Measurements from ENCODE around the gene CNOT6. TPM values are rescaled to one million over a fixed set of nuclear protein-coding genes. Genes with fewer than 3 reads are reported as not detected.

CNOT6 gene
- total RNA-seq, 1 experiment from 2014 or later: 32.8 TPM

DNA sequence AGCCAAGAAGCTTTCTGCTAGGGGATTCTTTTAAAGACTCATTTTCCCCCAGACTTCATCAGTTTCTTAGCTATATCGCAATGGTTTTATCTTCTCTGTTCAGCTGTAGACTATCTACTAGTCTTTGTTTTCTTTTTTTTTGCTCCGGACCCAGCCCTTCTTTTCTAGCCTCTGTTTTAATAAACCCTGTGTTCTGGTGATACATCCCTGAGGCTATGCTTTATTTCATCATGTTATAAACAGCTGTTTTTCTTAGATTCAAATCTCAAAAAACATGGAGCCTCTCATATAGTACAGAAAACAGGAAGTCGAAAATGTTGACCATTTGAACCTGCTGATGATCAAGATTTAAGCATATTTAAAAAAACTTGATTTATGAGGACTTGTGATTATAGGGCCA is 59.4 kb downstream of the CNOT6 start:
- CTCF ChIA-PET: no interaction called here
- intact Hi-C loops (cut with micrococcal nuclease; ENCODE audit: unreplicated experiment): no loop called here
- Histone ChIP-seq H3K27me3 (ENCODE audit: control insufficient read depth, insufficient read depth, low read length) (no peaks in the 10 kb centered on the region), H3K4me1 (ENCODE audit: control insufficient read depth, insufficient read depth, low read length) (no peaks in the 10 kb centered on the region; the same call in 1 of the 2 replicates), H3K9me3 (ENCODE audit: control insufficient read depth, insufficient read depth, low read depth, low read length) (no peaks in the 10 kb centered on the region), H3K4me3 (ENCODE audit: low read depth in 2 of 2, low read length in 2 of 2) (no peak overlapping the region), H3K36me3 (ENCODE audit: control insufficient read depth, insufficient read depth, low read length) (peaks cover 5% of the 10 kb centered on the region; the same call in 1 of the 2 replicates), H3K27ac (ENCODE audit: low read length) (no peak overlapping the region)
- ATAC-seq (no peak), DNase-seq (ENCODE audit: low read depth, low spot score) (no peak)
- BruUV-seq (replicated peaks): no TSS peak
- in situ Hi-C loops (cut with HindIII; ENCODE audit: low pct_unique_long_range_greater_than_20kb, low sequenced_read_pairs): no loop called here
- TF ChIP-seq, protein P1, sequence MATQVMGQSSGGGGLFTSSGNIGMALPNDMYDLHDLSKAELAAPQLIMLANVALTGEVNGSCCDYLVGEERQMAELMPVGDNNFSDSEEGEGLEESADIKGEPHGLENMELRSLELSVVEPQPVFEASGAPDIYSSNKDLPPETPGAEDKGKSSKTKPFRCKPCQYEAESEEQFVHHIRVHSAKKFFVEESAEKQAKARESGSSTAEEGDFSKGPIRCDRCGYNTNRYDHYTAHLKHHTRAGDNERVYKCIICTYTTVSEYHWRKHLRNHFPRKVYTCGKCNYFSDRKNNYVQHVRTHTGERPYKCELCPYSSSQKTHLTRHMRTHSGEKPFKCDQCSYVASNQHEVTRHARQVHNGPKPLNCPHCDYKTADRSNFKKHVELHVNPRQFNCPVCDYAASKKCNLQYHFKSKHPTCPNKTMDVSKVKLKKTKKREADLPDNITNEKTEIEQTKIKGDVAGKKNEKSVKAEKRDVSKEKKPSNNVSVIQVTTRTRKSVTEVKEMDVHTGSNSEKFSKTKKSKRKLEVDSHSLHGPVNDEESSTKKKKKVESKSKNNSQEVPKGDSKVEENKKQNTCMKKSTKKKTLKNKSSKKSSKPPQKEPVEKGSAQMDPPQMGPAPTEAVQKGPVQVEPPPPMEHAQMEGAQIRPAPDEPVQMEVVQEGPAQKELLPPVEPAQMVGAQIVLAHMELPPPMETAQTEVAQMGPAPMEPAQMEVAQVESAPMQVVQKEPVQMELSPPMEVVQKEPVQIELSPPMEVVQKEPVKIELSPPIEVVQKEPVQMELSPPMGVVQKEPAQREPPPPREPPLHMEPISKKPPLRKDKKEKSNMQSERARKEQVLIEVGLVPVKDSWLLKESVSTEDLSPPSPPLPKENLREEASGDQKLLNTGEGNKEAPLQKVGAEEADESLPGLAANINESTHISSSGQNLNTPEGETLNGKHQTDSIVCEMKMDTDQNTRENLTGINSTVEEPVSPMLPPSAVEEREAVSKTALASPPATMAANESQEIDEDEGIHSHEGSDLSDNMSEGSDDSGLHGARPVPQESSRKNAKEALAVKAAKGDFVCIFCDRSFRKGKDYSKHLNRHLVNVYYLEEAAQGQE (IDR thresholded peaks at IDR 0.05; ENCODE audit: insufficient read depth in 1 of 2, low read depth in 2 of 2, low read length in 1 of 2): no peak
- TF ChIP-seq, protein P2, sequence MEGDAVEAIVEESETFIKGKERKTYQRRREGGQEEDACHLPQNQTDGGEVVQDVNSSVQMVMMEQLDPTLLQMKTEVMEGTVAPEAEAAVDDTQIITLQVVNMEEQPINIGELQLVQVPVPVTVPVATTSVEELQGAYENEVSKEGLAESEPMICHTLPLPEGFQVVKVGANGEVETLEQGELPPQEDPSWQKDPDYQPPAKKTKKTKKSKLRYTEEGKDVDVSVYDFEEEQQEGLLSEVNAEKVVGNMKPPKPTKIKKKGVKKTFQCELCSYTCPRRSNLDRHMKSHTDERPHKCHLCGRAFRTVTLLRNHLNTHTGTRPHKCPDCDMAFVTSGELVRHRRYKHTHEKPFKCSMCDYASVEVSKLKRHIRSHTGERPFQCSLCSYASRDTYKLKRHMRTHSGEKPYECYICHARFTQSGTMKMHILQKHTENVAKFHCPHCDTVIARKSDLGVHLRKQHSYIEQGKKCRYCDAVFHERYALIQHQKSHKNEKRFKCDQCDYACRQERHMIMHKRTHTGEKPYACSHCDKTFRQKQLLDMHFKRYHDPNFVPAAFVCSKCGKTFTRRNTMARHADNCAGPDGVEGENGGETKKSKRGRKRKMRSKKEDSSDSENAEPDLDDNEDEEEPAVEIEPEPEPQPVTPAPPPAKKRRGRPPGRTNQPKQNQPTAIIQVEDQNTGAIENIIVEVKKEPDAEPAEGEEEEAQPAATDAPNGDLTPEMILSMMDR (IDR thresholded peaks at IDR 0.05): no peak
- no peak for TF ChIP-seq TCF7L2 (IDR thresholded peaks at IDR 0.05; ENCODE audit: low read depth, low read length)
- POLR2A ChIA-PET: no interaction called here

DNA sequence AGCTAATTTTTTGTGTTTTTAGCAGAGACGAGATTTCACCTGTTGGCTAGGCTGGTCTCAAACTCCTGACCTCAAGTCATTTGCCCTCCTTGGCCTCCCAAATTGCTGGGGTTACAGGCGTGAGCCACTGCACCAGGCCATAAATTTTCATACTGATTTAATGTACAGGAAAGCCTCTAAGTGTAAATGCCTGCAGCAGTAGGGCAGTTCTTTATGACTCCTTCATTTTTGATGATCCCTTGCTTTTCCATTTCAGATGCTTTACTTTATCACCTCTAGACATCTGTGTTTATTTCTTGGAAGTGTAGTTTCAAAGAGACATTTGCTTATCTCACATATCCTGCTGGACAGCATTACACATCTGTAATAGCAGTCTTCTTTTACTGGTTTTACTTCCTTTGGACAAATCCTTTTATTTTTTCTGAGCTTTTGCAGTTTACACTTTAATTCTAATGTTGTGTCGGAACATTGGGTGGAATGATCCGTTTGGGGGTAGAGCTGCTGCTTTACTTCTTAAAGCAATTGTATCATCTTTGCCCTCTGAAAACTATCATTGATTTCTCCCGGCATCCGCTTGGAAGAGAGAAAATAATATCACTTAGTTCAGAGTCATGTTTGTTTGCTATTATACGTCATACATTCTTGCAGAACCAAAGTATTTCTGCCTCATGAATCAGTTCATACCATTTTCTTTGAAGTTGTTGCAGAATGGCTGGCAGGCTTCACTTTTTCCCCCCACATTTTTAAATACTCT is 61.2 kb downstream of the CNOT6 start:
- no TSS peak for BruUV-seq (replicated peaks)
- CTCF ChIA-PET: no interaction called here
- DNase-seq (ENCODE audit: low read depth, low spot score) (no peak), ATAC-seq (no peak)
- POLR2A ChIA-PET: no interaction called here
- in situ Hi-C loops (cut with HindIII; ENCODE audit: low pct_unique_long_range_greater_than_20kb, low sequenced_read_pairs) (no loop called here), intact Hi-C loops (cut with micrococcal nuclease; ENCODE audit: unreplicated experiment) (no loop called here)
- Histone ChIP-seq H3K4me3 (ENCODE audit: low read depth in 2 of 2, low read length in 2 of 2) (no peak overlapping the region), H3K4me1 (ENCODE audit: control insufficient read depth, insufficient read depth, low read length) (no peaks in the 10 kb centered on the region), H3K36me3 (ENCODE audit: control insufficient read depth, insufficient read depth, low read length) (peaks cover 5% of the 10 kb centered on the region; the same call in 1 of the 2 replicates), H3K27ac (ENCODE audit: low read length) (no peak overlapping the region), H3K27me3 (ENCODE audit: control insufficient read depth, insufficient read depth, low read length) (no peaks in the 10 kb centered on the region), H3K9me3 (ENCODE audit: control insufficient read depth, insufficient read depth, low read depth, low read length) (no peaks in the 10 kb centered on the region)
- no peak for TF ChIP-seq POLR2AphosphoS5 (IDR thresholded peaks at IDR 0.05; ENCODE audit: low read depth, low read length)
- no peak for TF ChIP-seq TCF7L2 (IDR thresholded peaks at IDR 0.05; ENCODE audit: low read depth, low read length)
- TF ChIP-seq, protein P2 (IDR thresholded peaks at IDR 0.05): no peak
- TF ChIP-seq, protein P1 (IDR thresholded peaks at IDR 0.05; ENCODE audit: insufficient read depth in 1 of 2, low read depth in 2 of 2, low read length in 1 of 2): no peak
- TF ChIP-seq SIN3A (IDR thresholded peaks at IDR 0.05; ENCODE audit: borderline replicate concordance, insufficient read depth, low read depth, low read length): no peak
